Measurements from ENCODE around the gene SPATA9. TPM values are rescaled to one million over a fixed set of nuclear protein-coding genes. Genes with fewer than 3 reads are reported as not detected.

Gene SPATA9
- total RNA-seq (2022) = 0.44 TPM in 1 of 2 replicates, not detected in the other
- Bru-seq, nascent RNA = percentile 31 among the genes with signal in this experiment
- percentile 26 among the genes with signal in this experiment for BruChase-seq, experiment 1, labeled RNA remaining after a 6-hour chase
- BruChase-seq, experiment 2, labeled RNA remaining after a 2-hour chase = percentile 25 among the genes with signal in this experiment
- long read RNA-seq = 0 reads

- no TSS peak for BruUV-seq (replicated peaks)
- Mint-ChIP-seq H3K27me3 (ENCODE audit: unreplicated experiment) (peaks cover 12% of the 10 kb centered on the region), H3K9me3 (ENCODE audit: low read depth, unreplicated experiment) (no peaks in the 10 kb centered on the region), H3K4me1 (ENCODE audit: low read depth, unreplicated experiment) (no peaks in the 10 kb centered on the region), H3K27ac (ENCODE audit: unreplicated experiment) (no peak within 1 kb of the TSS), H3K36me3 (ENCODE audit: insufficient read depth, unreplicated experiment) (no peaks in the 10 kb centered on the region), H3K4me3 (ENCODE audit: low read depth, unreplicated experiment) (no peak within 1 kb of the TSS)
- intact Hi-C loops (cut with micrococcal nuclease; ENCODE audit: unreplicated experiment) = no loop called here
- no peak for DNase-seq
- TF ChIP-seq CTCF (IDR thresholded peaks at IDR 0.05; ENCODE audit: unreplicated experiment) = no peak
- CTCF ChIA-PET = no interaction called here
Observed at GRCh38 chr5:95682891-95683290, at the start of gene SPATA9. TSS of gene SPATA9 (minus strand) at chr5:95682991. CDS start at chr5:95682854, 137 bp downstream.

GRCh38 chr5:95731571-95732554 is 49.1 kb upstream of the SPATA9 start:
- CTCF ChIA-PET = interaction anchor here (0.6 to 1.0 kb wide), 4 partner anchors 10 to 112 kb away, joined by 3 to 7 read pairs (median 4); partner anchors contain the start of gene RFESD
- Mint-ChIP-seq H3K4me3 (ENCODE audit: low read depth, unreplicated experiment) (peak overlapping the region; percentile 95), H3K4me1 (ENCODE audit: low read depth, unreplicated experiment) (peaks cover 52% of the 10 kb centered on the region), H3K36me3 (ENCODE audit: insufficient read depth, unreplicated experiment) (peaks cover 26% of the 10 kb centered on the region), H3K27me3 (ENCODE audit: unreplicated experiment) (no peaks in the 10 kb centered on the region), H3K27ac (ENCODE audit: unreplicated experiment) (peak overlapping the region; percentile 86), H3K9me3 (ENCODE audit: low read depth, unreplicated experiment) (no peaks in the 10 kb centered on the region)
- BruUV-seq (replicated peaks) = no TSS peak
- TF ChIP-seq CTCF (IDR thresholded peaks at IDR 0.05; ENCODE audit: unreplicated experiment) = no peak
- peak; percentile 50 for DNase-seq
- intact Hi-C loops (cut with micrococcal nuclease; ENCODE audit: unreplicated experiment) = loop anchor here (2.0 to 5.0 kb wide), 2 partner anchors 67 to 85 kb away; partner anchors contain the start of gene RFESD

- no peaks in the 10 kb centered on the region for H3K27me3 Mint-ChIP-seq (ENCODE audit: unreplicated experiment)
- peak within 1 kb of the TSS; percentile 86 for H3K27ac Mint-ChIP-seq (ENCODE audit: unreplicated experiment)
- no peak for TF ChIP-seq CTCF (IDR thresholded peaks at IDR 0.05; ENCODE audit: unreplicated experiment)
- BruUV-seq (replicated peaks) = no TSS peak
- peak within 1 kb of the TSS; percentile 95 for H3K4me3 Mint-ChIP-seq (ENCODE audit: low read depth, unreplicated experiment)
- intact Hi-C loops (cut with micrococcal nuclease; ENCODE audit: unreplicated experiment) = loop anchor here (2.0 to 5.0 kb wide), 2 partner anchors 66 to 84 kb away; partner anchors contain the start of gene RFESD
- CTCF ChIA-PET = interaction anchor here (0.9 to 1.6 kb wide), 3 partner anchors 13 to 92 kb away, joined by 3 to 5 read pairs (median 3); no protein-coding TSS in a partner anchor
- peaks cover 54% of the 10 kb centered on the region for H3K4me1 Mint-ChIP-seq (ENCODE audit: low read depth, unreplicated experiment)
- peak; percentile 85 for DNase-seq
- peaks cover 26% of the 10 kb centered on the region for H3K36me3 Mint-ChIP-seq (ENCODE audit: insufficient read depth, unreplicated experiment)
- H3K9me3 Mint-ChIP-seq (ENCODE audit: low read depth, unreplicated experiment) = no peaks in the 10 kb centered on the region
Observed at GRCh38 chr5:95730730-95731570, 48.2 kb upstream of the SPATA9 start, which contains the start of gene RHOBTB3. TSS of gene RHOBTB3 (plus strand) at chr5:95731336. CDS start at chr5:95731683, 347 bp downstream.

Data from Calu3 (cell line).